Left ventricle myocardium inferior (tissue), 1 donor: ENCODE measurements around the gene NOS1. TPM values are rescaled to one million over a fixed set of nuclear protein-coding genes. Genes with fewer than 3 reads are reported as not detected.

Experiments
- DNase-seq: peaks from one replicate; pipeline ENCODE4 v3.0.0-alpha.2; 2020
- H3K27ac ChIP-seq: fragments of 200-600 bp; replicated peaks from 2 replicates; pipeline ENCODE4 v1.8.0; 2021
- H3K27me3 ChIP-seq: fragments of 200-600 bp; 2 replicates; pipeline ENCODE4 v1.8.0; 2021; ENCODE audit warnings: low read depth
- H3K36me3 ChIP-seq: fragments of 200-600 bp; 2 replicates; pipeline ENCODE4 v1.8.0; 2021
- H3K4me1 ChIP-seq: fragments of 200-600 bp; 2 replicates; pipeline ENCODE4 v1.8.0; 2021
- H3K4me3 ChIP-seq: fragments of 200-600 bp; 2 replicates; pipeline ENCODE4 v1.8.0; 2021; ENCODE audit warnings: mild to moderate bottlenecking, moderate library complexity
- H3K9me3 ChIP-seq: fragments of 200-600 bp; replicated peaks from 2 replicates; pipeline ENCODE4 v1.8.0; 2021
- CTCF ChIP-seq: fragments of 200-600 bp; IDR thresholded peaks from 2 replicates; pipeline ENCODE4 v1.8.0; 2021; ENCODE audit warnings: antibody characterized with exemption, mild to moderate bottlenecking, borderline replicate concordance
- intact Hi-C: fragments of 100-400 bp; cut with micrococcal nuclease; formaldehyde crosslinking; loops from one replicate; pipeline ENCODE4 v1.11.0; 2022
- total RNA-seq: library from RNA; stranded (reverse); fragmentation: NEBNext Ultra II Directional; extraction: Animal tissue kit (Norgen Biotek cat#: 25700); gene quantifications from one replicate; pipeline ENCODE4 v1.2.1, GENCODE V29; 2021
- donor health status: DM: no; HTN: yes; CAD: no; lungs with severe emphysema.

NOS1 gene
- total RNA-seq, 1 donor from 2014 or later: 0.22 TPM

GRCh38 chr12:117212563-117213190 is 148.7 kb downstream of the NOS1 start:
- DNase-seq: peak; percentile 53
- Histone ChIP-seq H3K27me3 (peaks cover 74% of the 10 kb centered on the region), H3K4me1 (no peaks in the 10 kb centered on the region), H3K36me3 (no peaks in the 10 kb centered on the region), H3K4me3 (no peak overlapping the region), H3K27ac (no peak overlapping the region), H3K9me3 (no peaks in the 10 kb centered on the region)
- peak; percentile 87 for TF ChIP-seq CTCF
- intact Hi-C loops: loop anchor here (5.0 kb wide), 1 partner anchor 625 kb away; no protein-coding TSS in a partner anchor

DNA sequence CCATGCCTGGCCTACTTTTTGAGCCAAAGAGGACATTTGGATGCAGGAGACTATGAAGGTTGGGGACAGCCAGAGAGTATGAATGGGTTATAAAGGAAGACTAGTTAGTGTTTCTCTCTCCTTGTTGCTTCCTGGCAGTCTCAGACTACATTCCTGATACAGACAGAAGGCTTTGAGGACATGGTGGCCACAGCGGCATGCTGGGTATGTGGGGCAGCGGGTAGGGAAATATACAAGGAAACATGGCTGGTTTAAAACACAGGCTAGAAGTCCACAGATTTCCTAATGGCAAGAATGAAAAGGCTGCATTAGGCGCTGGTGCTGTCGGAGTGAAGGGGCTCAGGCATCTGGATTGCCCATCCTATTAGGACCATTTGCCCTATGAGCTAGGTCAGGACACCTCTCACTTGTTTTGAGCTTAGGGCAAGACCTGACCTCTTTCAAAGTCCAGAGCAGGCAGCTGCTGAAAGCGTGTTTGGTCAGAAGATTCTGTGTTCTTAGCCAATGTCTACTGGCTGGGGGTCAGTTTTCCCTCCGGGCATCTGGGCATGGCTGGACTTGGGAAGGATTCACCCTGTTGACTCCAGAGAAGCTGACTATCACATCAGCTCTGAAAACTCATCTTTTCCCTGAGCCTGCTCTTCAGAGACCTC is 151.0 kb downstream of the NOS1 start:
- TF ChIP-seq CTCF: no peak
- Histone ChIP-seq H3K4me1 (no peaks in the 10 kb centered on the region), H3K27me3 (peaks cover 74% of the 10 kb centered on the region), H3K27ac (no peak overlapping the region), H3K4me3 (no peak overlapping the region), H3K9me3 (no peaks in the 10 kb centered on the region), H3K36me3 (no peaks in the 10 kb centered on the region)
- DNase-seq: no peak
- intact Hi-C loops: loop anchor here (5.0 kb wide), 1 partner anchor 627 kb away; no protein-coding TSS in a partner anchor

GRCh38 chr12:117209626-117210025 is 151.8 kb downstream of the NOS1 start:
- TF ChIP-seq CTCF: no peak
- Histone ChIP-seq H3K36me3 (no peaks in the 10 kb centered on the region), H3K4me3 (no peak overlapping the region), H3K27me3 (peaks cover 75% of the 10 kb centered on the region), H3K27ac (no peak overlapping the region), H3K9me3 (no peaks in the 10 kb centered on the region), H3K4me1 (no peaks in the 10 kb centered on the region)
- intact Hi-C loops: loop anchor here (5.0 kb wide), 1 partner anchor 628 kb away; no protein-coding TSS in a partner anchor
- no peak for DNase-seq

GRCh38 chr12:117208811-117209455 is 152.5 kb downstream of the NOS1 start:
- Histone ChIP-seq H3K27ac (no peak overlapping the region), H3K9me3 (no peaks in the 10 kb centered on the region), H3K4me3 (no peak overlapping the region), H3K4me1 (no peaks in the 10 kb centered on the region), H3K27me3 (peaks cover 82% of the 10 kb centered on the region), H3K36me3 (no peaks in the 10 kb centered on the region)
- no peak for TF ChIP-seq CTCF
- DNase-seq: no peak
- intact Hi-C loops: no loop called here

GRCh38 chr12:117208206-117208605 is 153.2 kb downstream of the NOS1 start:
- no peaks in the 10 kb centered on the region for H3K9me3 ChIP-seq
- H3K27me3 ChIP-seq: peaks cover 89% of the 10 kb centered on the region

More at GRCh38 chr12:117208206-117208605, 153.2 kb downstream of the NOS1 start:
- no peaks in the 10 kb centered on the region for H3K36me3 ChIP-seq
- no peak overlapping the region for H3K27ac ChIP-seq
- no peak overlapping the region for H3K4me3 ChIP-seq
- no peaks in the 10 kb centered on the region for H3K4me1 ChIP-seq
- no peak for DNase-seq
- TF ChIP-seq CTCF: no peak
- intact Hi-C loops: no loop called here
